RPMI7951 (cell line): ENCODE results near the gene PTPRM. TPM values are rescaled to one million over a fixed set of nuclear protein-coding genes. Genes with fewer than 3 reads are reported as not detected.

Experiments used
- DNase-seq: peaks from one replicate; pipeline ENCODE4 v3.0.0-alpha.2; 2012; ENCODE audit warnings: low read depth
- total RNA-seq: library from RNA; depleted of rRNA; stranded (reverse); fragments of >200 nt; shearing (Covaris generic); gene quantifications from 2 replicates; pipeline ENCODE4 v1.2.3, GENCODE V29; 2014

Gene PTPRM
- total RNA-seq, 1 experiment from 2014 or later = 51.8 TPM

DNA sequence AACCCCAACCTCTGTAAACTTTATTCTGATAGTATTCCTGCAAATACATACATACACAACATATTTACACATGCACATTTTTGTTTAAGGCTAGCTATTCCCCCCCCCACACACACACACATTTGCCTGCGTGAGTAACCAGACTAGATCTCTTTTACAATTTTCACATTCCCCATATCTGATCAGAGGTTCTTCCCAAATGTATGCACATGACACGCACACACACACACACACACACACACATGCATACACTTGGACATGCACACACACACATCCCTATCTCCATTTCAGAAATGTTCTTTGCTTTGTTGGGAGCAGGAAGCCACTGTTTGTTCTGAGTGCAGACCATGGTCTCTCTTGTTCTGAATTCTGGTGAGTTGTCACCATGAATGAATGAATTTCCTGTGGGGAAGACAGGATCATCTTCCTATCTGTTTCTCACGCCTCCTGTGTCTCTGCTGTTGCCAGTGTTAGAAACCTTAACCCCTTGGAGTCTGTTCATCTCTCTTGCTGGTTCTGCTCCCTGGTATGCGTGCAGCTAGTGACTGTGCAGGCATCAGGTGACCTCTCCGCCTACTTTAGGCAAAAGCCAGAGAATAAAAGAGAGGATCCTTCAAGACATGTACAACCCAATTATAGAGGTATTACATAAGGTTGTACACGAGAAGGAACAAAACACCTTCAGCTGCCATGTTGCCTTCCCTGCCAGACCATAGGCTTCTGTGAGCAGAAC, 791.1 kb downstream of the PTPRM start:
- no peak for DNase-seq

GRCh38 chr18:8359076-8359475, 792.0 kb downstream of the PTPRM start:
- DNase-seq = no peak

DNA sequence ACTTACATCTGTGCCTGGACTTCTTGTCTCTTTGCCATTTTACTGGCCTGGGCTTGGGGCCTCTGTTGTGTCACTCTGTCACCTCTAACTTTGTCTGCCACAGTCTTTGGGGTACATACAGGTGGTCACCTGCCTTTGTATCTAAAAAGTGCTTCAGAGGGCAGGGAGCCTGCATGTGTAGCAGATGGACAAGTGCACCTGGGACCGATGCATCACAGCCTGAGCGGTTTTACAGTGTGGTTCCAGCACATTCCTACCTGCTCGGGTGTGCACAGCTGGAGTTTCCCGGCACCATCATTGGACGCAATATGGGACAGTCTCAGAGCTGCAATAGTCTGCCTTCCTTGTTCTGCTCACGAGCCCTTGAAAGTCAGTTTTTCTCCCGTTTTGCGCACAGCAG, 792.4 kb downstream of the PTPRM start:
- DNase-seq = no peak

GRCh38 chr18:8361941-8362471, 794.9 kb downstream of the PTPRM start:
- DNase-seq = no peak

- no peak for DNase-seq
Measured at GRCh38 chr18:8362863-8363262, 795.7 kb downstream of the PTPRM start.

GRCh38 chr18:8364385-8364784, 797.3 kb downstream of the PTPRM start:
- DNase-seq = no peak

DNA sequence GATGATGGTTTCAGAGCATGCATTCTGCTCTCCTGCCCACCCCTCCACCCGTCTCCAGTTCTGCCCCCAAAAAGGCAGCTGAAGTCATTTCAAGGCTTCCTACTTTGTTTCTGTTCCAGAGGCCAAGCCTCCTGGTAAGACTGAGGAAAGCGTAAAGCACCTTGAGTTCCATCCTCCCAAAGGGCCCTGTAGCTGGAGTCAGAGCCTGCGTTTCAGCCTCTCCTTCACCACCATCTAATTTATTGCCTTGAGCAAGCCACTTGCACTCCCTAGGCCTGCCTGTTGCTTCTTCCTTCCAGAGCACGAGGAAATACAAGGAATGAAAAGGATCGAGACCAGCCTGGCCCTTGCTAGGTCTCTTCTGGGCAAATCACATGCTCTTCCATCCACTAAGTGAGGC, 797.9 kb downstream of the PTPRM start:
- DNase-seq = no peak

DNA sequence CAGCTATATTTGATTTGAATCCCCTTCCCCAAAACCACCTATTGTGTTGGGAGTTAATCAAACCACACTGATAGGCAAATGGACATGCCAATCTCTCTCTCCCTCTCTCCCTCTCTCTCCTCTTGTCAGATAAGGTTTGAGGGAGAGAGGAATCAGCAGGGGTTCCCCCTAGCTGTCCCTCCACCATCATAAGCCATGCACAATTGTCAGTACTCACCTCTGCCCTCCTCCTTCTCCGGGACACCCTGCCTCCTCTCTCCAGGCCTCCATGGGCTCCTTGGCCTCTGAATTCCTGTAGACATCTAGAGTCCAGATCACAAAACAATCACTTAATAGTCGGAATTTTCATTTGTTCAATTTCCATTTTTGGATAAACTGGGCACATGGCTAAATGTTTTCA, 798.4 kb downstream of the PTPRM start:
- DNase-seq = no peak

- DNase-seq = no peak
Measured at GRCh38 chr18:8366070-8366469, 799.0 kb downstream of the PTPRM start.

DNA sequence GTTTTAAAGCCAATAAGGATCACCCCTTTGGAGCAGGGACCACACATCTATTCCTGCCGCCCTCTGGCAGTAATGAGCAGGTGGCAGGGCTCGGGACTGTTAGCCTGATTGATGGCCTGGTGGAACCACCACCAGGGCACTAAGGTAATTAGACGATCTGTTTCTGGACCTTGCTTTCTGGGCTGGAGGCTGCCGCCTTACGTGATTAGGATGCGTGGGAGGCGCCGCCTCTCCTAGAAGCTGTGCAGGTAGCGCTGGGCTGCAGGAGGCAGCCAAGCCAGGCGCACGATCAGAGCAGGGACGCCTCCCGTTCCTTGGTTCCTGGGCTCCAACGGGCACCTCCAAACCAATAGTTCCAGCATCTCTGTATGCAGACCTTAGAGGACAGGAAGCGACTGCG, 799.5 kb downstream of the PTPRM start:
- DNase-seq = no peak

GRCh38 chr18:8367217-8367988, 800.3 kb downstream of the PTPRM start:
- no peak for DNase-seq

GRCh38 chr18:8368512-8369217, 801.5 kb downstream of the PTPRM start:
- DNase-seq = no peak

- DNase-seq = no peak
Measured at GRCh38 chr18:8373486-8373885, 806.4 kb downstream of the PTPRM start.

DNA sequence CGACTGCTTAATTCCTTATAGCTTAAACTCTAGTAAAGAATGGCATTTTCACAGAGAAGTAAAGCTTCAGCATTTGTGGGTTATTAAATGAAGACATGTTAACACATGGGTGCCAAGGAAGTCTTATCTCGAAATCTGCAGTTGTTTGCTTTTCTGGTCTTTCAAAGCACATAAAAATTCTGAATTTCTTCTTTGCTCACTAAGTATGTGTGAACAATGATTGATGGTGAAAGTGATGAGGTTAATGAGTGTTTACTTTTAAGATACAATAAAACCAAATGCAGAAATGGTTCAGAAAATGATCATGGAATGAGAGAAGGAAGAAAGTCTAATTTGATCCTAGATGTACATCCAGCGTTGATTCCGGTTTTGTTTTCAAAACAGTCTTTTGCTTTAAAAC, 807.6 kb downstream of the PTPRM start:
- no peak for DNase-seq

- DNase-seq = no peak
Measured at GRCh38 chr18:8375249-8375648, 808.1 kb downstream of the PTPRM start.

DNA sequence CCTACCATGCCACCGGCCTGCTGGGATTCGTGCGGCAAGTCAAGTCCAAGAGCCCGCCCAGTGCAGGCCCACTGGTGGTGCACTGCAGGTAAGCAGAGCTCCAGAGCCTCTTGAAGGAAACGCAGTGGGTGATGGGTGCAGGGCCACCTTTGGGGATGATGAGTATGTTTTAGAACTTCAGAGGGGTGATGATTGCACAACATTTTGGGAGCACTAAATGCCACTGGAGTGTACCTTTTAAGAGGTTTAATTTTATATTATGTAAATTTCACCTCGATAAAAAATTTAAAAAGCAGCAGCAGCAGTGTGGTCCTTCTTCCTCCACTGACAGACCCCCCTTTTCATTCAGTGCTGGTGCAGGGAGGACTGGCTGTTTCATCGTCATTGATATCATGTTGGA, 809.0 kb downstream of the PTPRM start:
- no peak for DNase-seq

DNA sequence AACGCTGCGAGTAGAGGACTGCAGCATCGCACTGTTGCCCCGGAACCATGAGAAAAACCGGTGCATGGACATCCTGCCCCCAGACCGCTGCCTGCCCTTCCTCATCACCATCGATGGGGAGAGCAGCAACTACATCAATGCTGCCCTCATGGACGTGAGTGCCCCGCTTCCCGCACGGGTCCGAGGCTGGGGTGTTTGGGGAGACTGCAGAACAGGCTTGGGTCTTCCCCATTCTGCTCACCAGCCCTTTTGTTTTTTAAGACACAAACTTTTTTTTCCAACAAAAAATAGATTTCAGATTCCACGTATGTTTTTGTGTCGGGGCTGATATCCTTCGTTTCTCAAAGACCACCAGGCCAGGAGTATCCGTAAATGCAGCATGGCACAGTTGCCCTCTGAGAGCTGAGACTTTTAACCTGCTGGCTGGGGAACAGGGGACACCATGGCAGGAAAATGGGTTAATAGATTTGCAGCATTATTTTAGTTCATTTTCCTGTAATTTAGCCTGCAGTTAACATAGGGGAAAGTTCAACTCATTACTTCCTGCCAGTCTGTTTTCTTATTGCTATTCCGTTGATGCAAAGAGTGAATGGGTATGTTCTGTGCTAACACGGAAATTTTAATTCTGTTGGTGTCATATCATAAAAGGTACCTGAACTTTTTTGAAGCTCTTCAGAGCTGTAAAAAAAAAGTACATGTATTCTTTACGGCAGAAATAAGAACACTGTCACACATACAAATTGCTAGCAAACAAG, 812.2 kb downstream of the PTPRM start:
- no peak for DNase-seq

DNA sequence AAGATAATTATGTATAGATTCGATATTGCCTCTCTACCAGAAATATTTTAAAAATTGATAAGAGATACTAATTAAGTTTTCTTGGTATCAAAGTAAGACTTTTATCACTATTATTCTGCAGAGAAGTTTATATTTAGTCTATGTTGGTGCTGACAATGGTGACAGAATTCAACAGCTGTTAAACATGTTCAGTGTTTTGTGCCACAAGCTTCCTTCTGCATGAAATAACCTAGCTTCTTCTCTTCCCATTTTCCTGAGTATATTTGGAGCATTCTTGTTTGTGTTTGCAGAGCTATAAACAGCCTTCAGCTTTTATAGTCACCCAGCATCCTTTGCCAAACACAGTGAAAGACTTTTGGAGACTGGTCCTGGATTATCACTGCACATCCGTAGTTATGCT, 812.9 kb downstream of the PTPRM start:
- DNase-seq = no peak

DNA sequence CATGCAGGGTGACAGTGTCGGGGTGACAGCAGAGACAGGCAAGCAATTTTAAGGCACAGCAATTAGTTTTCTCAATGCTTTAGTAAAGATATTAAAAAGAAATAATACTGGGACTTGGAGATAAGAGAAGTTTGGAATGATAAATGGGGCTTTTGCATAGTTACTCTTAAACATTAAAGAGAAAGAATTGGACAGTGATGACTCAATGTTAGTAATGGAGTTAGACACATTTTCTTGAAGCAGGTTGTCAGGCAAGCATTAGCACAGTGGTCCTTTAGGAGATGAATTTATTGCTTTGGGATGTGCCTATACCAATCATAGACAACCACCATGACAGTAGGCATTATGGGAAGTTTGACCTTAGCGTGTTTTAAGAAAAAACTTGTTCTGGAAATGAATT, 813.8 kb downstream of the PTPRM start:
- no peak for DNase-seq

DNA sequence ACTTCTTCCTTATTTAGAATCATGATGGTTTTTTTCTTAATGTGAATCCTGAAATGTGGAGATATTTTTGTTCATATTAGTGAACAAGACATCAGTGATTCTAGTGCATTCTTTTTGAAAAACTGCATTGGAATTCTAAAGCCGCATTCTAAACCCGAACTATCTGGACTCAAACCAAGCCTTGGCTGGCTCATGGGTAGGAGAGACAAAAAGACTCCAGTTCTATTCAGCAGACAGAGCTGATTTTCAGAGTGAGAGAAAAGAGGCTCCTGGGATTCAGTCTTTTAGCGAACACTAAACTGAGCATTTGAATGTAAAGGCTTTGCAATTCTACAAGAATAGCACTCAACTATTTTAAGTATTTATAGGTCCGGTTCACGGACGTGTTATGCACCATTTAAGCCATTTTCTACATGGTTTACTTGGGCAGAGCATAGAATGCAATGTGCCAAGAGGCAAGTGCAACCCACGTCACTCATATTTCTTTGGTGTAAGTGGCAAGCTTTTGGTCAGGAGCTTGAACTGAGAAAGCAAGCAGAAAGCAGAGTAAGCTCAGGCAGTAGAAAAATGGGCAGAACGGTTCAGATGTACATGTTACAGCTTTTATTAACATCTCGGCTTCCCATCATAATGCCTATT, 814.8 kb downstream of the PTPRM start:
- no peak for DNase-seq

GRCh38 chr18:8385400-8385799, 818.3 kb downstream of the PTPRM start:
- no peak for DNase-seq
